ENCODE results near the gene AGRN.
A peak's percentile ranks its signal among the peaks of the same experiment; 100 is the strongest.

GRCh38 chr1:1014799-1015681, 4.9 kb upstream of the AGRN start:
- peak; percentile 24 to 51 for TF ChIP-seq CTCF (conservative IDR thresholded peaks at IDR 0.05 in 1 of 2, IDR thresholded peaks at IDR 0.05 in 1 of 2; ENCODE audit: extremely low read depth in 1 of 2, insufficient read depth in 1 of 2, low read depth in 1 of 2, low read length in 2 of 2)
- no peak for TF ChIP-seq EZH2 (IDR thresholded peaks at IDR 0.05; ENCODE audit: borderline replicate concordance, low read length)

Data from mammary epithelial cell (primary cell).